Hepatocyte (in vitro differentiated cells): ENCODE measurements around the gene GRIK1. TPM values are rescaled to one million over a fixed set of nuclear protein-coding genes. Genes with fewer than 3 reads are reported as not detected.

ENCODE experiments used
- DNase-seq: peaks from one replicate; pipeline ENCODE4 v3.0.0-alpha.2; 2016; ENCODE audit warnings: low spot score
- H2AFZ ChIP-seq: fragments of 200-600 bp; sonication (generic); 2 replicates; pipeline ENCODE4 v1.6.0; 2016; ENCODE audit warnings: antibody characterized with exemption, mild to moderate bottlenecking
- H3K27ac ChIP-seq: fragments of 200-600 bp; sonication (generic); 2 replicates; pipeline ENCODE4 v1.5.1; 2016; ENCODE audit warnings: mild to moderate bottlenecking
- H3K27me3 ChIP-seq: fragments of 200-600 bp; sonication (generic); 2 replicates; pipeline ENCODE4 v1.6.1; 2016
- H3K36me3 ChIP-seq: fragments of 200-600 bp; sonication (generic); replicated peaks from 2 replicates; pipeline ENCODE4 v1.5.1; 2016; ENCODE audit warnings: low read depth; ENCODE audit not compliant: insufficient read depth
- H3K4me1 ChIP-seq: fragments of 200-600 bp; sonication (generic); 2 replicates; pipeline ENCODE4 v1.5.1; 2016; ENCODE audit warnings: mild to moderate bottlenecking, moderate library complexity; ENCODE audit not compliant: insufficient read depth
- H3K4me2 ChIP-seq: fragments of 200-600 bp; sonication (generic); 2 replicates; pipeline ENCODE4 v1.6.0; 2016
- H3K4me3 ChIP-seq: fragments of 200-600 bp; sonication (generic); 2 replicates; pipeline ENCODE4 v1.5.1; 2016; ENCODE audit warnings: mild to moderate bottlenecking
- H3K79me2 ChIP-seq: fragments of 200-600 bp; sonication (generic); 2 replicates; pipeline ENCODE4 v1.6.0; 2017; ENCODE audit warnings: mild to moderate bottlenecking
- H3K9me2 ChIP-seq: fragments of 200-600 bp; sonication (generic); replicated peaks from 2 replicates; pipeline ENCODE4 v1.6.0; 2017; ENCODE audit warnings: mild to moderate bottlenecking; ENCODE audit not compliant: insufficient read depth
- H3K9me3 ChIP-seq: fragments of 200-600 bp; sonication (generic); 2 replicates; pipeline ENCODE4 v1.5.1; 2016; ENCODE audit warnings: low read depth, mild to moderate bottlenecking
- H4K20me1 ChIP-seq: fragments of 200-600 bp; sonication (generic); 2 replicates; pipeline ENCODE4 v1.6.0; 2016; ENCODE audit warnings: mild to moderate bottlenecking; ENCODE audit not compliant: insufficient read depth, poor library complexity, severe bottlenecking
- EZH2 ChIP-seq: fragments of 200-600 bp; sonication (generic); IDR thresholded peaks from 2 replicates; pipeline ENCODE4 v1.6.1; 2016; ENCODE audit warnings: antibody characterized with exemption, mild to moderate bottlenecking, borderline replicate concordance
- EZH2phosphoT487 ChIP-seq: fragments of 200-600 bp; sonication (generic); IDR thresholded peaks from one replicate; pipeline ENCODE4 v1.6.1; 2018; ENCODE audit warnings: antibody characterized with exemption, mild to moderate bottlenecking, low read depth, moderate library complexity; ENCODE audit not compliant: unreplicated experiment, severe bottlenecking
- WGBS: methylation state at CpG from one replicate; pipeline ENCODE4 v1.1.6; 2016; ENCODE audit warnings: low lambda C conversion rate; ENCODE audit errors: missing lambda C conversion rate; 5-methylcytosine and 5-hydroxymethylcytosine counted together
- polyA plus RNA-seq: library from polyadenylated mRNA; unstranded; fragments of >200 nt; fragmentation: Nextera tagmentation; extraction: Ambion mirVana; gene quantifications from 2 replicates; pipeline ENCODE4 v1.2.1, GENCODE V29; 2016
- total RNA-seq: library from RNA; depleted of rRNA; stranded (reverse); fragments of >200 nt; gene quantifications from 2 replicates; pipeline ENCODE4 v1.2.3, GENCODE V29; 2014
- TF ChIP-seq, protein P1 (sequence below): fragments of 200-600 bp; sonication (generic); IDR thresholded peaks from 2 replicates; pipeline ENCODE4 v1.5.1; 2016; ENCODE audit warnings: antibody characterized with exemption, mild to moderate bottlenecking; ENCODE audit not compliant: poor library complexity

GRIK1 gene
- total and polyA plus RNA-seq, 2 experiments from 2014 or later, result 0.77 to 2.3 TPM

DNA sequence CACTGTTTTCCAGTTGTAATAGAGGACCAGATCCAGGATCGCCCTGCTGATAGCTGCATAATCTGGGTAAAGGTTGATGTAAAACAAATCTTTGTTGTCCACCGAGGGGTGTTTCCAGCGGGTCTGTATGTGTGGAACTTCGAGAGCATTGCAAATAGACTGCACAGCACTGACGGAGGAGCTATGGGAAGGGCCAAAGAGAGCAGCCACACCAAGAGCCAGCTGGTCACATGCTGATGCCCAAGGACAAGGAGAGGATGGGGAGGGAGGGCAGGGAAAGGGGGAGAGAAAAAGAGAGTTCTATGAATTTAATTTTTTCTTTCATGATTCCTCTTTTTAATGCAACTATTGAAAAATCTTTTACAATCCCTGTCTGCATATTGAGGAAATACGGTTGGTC, 250.0 kb downstream of the GRIK1 start:
- 87% methylated on average over 6 of the region's 6 CpGs for WGBS
- no peaks in the 10 kb centered on the region for H3K36me3 ChIP-seq
- no peaks in the 10 kb centered on the region for H3K79me2 ChIP-seq
- no peak for DNase-seq
- H4K20me1 ChIP-seq, result no peaks in the 10 kb centered on the region
- no peak overlapping the region for H3K4me3 ChIP-seq
- no peak overlapping the region for H3K27ac ChIP-seq
- no peaks in the 10 kb centered on the region for H3K9me2 ChIP-seq
- H3K4me2 ChIP-seq, result no peak overlapping the region
- H3K27me3 ChIP-seq, result no peaks in the 10 kb centered on the region
- H3K9me3 ChIP-seq, result no peaks in the 10 kb centered on the region
- no peak overlapping the region for H2AFZ ChIP-seq
- TF ChIP-seq EZH2phosphoT487 (no peak), EZH2 (no peak)
- TF ChIP-seq, protein P1, sequence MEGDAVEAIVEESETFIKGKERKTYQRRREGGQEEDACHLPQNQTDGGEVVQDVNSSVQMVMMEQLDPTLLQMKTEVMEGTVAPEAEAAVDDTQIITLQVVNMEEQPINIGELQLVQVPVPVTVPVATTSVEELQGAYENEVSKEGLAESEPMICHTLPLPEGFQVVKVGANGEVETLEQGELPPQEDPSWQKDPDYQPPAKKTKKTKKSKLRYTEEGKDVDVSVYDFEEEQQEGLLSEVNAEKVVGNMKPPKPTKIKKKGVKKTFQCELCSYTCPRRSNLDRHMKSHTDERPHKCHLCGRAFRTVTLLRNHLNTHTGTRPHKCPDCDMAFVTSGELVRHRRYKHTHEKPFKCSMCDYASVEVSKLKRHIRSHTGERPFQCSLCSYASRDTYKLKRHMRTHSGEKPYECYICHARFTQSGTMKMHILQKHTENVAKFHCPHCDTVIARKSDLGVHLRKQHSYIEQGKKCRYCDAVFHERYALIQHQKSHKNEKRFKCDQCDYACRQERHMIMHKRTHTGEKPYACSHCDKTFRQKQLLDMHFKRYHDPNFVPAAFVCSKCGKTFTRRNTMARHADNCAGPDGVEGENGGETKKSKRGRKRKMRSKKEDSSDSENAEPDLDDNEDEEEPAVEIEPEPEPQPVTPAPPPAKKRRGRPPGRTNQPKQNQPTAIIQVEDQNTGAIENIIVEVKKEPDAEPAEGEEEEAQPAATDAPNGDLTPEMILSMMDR, result no peak
- no peaks in the 10 kb centered on the region for H3K4me1 ChIP-seq

DNA sequence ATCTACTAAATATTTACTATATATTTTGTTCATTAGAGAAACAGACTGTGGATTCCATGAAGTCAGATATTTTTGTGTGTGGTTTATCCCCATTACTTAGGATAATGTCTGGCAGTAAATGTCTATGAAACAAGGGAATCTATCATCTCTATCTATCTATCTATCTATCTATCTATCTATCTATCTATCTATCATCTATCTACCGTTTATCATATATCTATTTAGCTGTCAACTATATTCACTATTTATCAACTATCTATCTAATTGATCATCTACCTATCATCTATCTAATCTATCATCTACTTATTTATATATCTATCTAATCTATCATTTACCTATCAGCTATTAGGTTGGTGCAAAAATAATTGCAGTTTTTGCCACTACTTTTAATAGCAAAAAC, 255.7 kb downstream of the GRIK1 start:
- TF ChIP-seq EZH2phosphoT487 (no peak), EZH2 (no peak)
- TF ChIP-seq, protein P1, result no peak
- Histone ChIP-seq H3K4me1 (no peaks in the 10 kb centered on the region), H3K9me3 (no peaks in the 10 kb centered on the region), H3K79me2 (no peaks in the 10 kb centered on the region), H3K4me2 (no peak overlapping the region), H3K9me2 (no peaks in the 10 kb centered on the region), H3K27me3 (no peaks in the 10 kb centered on the region), H3K4me3 (no peak overlapping the region), H2AFZ (no peak overlapping the region), H3K27ac (no peak overlapping the region), H3K36me3 (no peaks in the 10 kb centered on the region), H4K20me1 (no peaks in the 10 kb centered on the region)
- no peak for DNase-seq
- WGBS, result 100% methylated on average over 1 of the region's 1 CpG

DNA sequence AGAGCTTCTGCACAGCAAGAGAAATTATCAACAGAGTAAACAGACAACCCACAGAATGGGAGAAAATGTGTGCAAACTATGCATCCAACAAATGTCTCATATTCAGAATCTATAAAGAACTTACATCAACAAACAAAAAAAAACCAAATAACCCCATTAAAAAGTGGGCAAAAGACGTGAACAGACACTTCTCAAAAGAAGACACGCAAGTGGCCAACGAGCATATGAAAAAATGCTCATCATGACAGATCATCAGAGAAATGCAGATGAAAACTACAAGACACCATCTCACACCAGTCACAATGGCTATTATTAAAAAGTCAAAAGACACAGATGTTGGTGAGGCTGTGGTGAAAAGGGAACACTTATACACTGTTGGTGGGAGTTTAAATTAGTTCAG, 257.0 kb downstream of the GRIK1 start:
- Histone ChIP-seq H3K27ac (no peak overlapping the region), H2AFZ (no peak overlapping the region), H3K4me2 (no peak overlapping the region), H3K4me1 (no peaks in the 10 kb centered on the region), H4K20me1 (no peaks in the 10 kb centered on the region), H3K36me3 (no peaks in the 10 kb centered on the region), H3K27me3 (no peaks in the 10 kb centered on the region), H3K9me2 (no peaks in the 10 kb centered on the region), H3K4me3 (no peak overlapping the region), H3K9me3 (no peaks in the 10 kb centered on the region), H3K79me2 (no peaks in the 10 kb centered on the region)
- TF ChIP-seq, protein P1, result no peak
- no peak for DNase-seq
- 88% methylated on average over 3 of the region's 3 CpGs for WGBS

DNA sequence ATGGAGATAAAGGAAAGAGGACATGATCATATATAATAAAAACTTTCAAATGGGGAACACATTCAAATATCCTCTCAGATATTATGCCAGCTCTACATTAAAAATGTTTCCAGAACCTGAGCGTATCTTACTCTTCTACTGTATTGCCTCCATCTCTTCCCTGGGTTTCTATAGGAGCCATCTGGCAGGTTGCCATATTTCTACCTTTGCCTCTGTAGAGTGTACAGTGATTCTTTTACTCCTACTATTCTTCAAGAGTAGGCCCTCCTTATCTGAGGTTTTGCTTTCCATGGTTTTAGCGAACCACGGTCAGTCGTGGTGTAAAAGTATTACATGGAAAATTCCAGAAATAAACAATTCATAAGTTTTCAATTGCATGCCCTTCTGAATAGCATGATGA, 259.5 kb downstream of the GRIK1 start:
- no peaks in the 10 kb centered on the region for H3K27me3 ChIP-seq
- H3K79me2 ChIP-seq, result no peaks in the 10 kb centered on the region
- no peaks in the 10 kb centered on the region for H3K36me3 ChIP-seq
- H3K4me3 ChIP-seq, result no peak overlapping the region
- H3K9me2 ChIP-seq, result no peaks in the 10 kb centered on the region
- no peak for DNase-seq
- TF ChIP-seq EZH2 (no peak), EZH2phosphoT487 (no peak)
- TF ChIP-seq, protein P1, result no peak
- no peak overlapping the region for H3K27ac ChIP-seq
- no peaks in the 10 kb centered on the region for H4K20me1 ChIP-seq
- H3K4me2 ChIP-seq, result no peak overlapping the region
- 93% methylated on average over 4 of the region's 4 CpGs for WGBS
- H3K4me1 ChIP-seq, result no peaks in the 10 kb centered on the region
- H2AFZ ChIP-seq, result no peak overlapping the region
- no peaks in the 10 kb centered on the region for H3K9me3 ChIP-seq
